ENCODE measurements around the gene WDR48. TPM values are rescaled to one million over a fixed set of nuclear protein-coding genes. Genes with fewer than 3 reads are reported as not detected.
A peak's percentile ranks its signal among the peaks of the same experiment; 100 is the strongest.

The WDR48 gene
- total and polyA plus RNA-seq, 9 of the 15 experiments (the other 6 are each of a cell fraction or from before 2014, with no cell fraction given) = 26.6 to 70.6 (median 48.0) TPM

GRCh38 chr3:39021465-39022285, 30.1 kb upstream of the WDR48 start (continued):
- TF ChIP-seq PRPF4 (IDR thresholded peaks at IDR 0.05; ENCODE audit: insufficient read depth, low read depth, low read length, poor library complexity, severe bottlenecking) = no peak
- no peak for TF ChIP-seq ARID3A (IDR thresholded peaks at IDR 0.05; ENCODE audit: borderline replicate concordance, low read depth, low read length)
- no peak for TF ChIP-seq E2F3 (CRISPR knock-in tag; IDR thresholded peaks at IDR 0.05)
- no peak for TF ChIP-seq BCOR (IDR thresholded peaks at IDR 0.05)
- TF ChIP-seq MTA2 (IDR thresholded peaks at IDR 0.05; ENCODE audit: low read depth) = 0 out of 2 replicates have a peak, but pooled peaks have one; percentile 14
- no peak; the same call in 1 of the 2 replicates for TF ChIP-seq RUNX1 (IDR thresholded peaks at IDR 0.05; ENCODE audit: low read depth)
- TF ChIP-seq ZNF696 (CRISPR knock-in tag; conservative IDR thresholded peaks at IDR 0.05) = no peak
- TF ChIP-seq POLR2H (tag; IDR thresholded peaks at IDR 0.05; ENCODE audit: low read depth) = no peak
- TF ChIP-seq HNRNPK (IDR thresholded peaks at IDR 0.05; ENCODE audit: low read depth, low read length, poor library complexity, severe bottlenecking) = no peak
- no peak for TF ChIP-seq TCF7L2 (IDR thresholded peaks at IDR 0.05; ENCODE audit: low read depth, low read length)
- no peak for TF ChIP-seq STAT5A (IDR thresholded peaks at IDR 0.05; ENCODE audit: borderline replicate concordance, low read length)
- no peak for TF ChIP-seq HDAC8 (tag; IDR thresholded peaks at IDR 0.05)
- no peak for TF ChIP-seq ZNF445 (CRISPR knock-in tag; IDR thresholded peaks at IDR 0.05; ENCODE audit: low read depth)
- no peak for TF ChIP-seq HMGXB4 (CRISPR knock-in tag; IDR thresholded peaks at IDR 0.05)
- peak; percentile 54; the same call in 1 of the 2 replicates for TF ChIP-seq NBN (IDR thresholded peaks at IDR 0.05; ENCODE audit: low read depth)
- no peak for TF ChIP-seq ZNF75A (CRISPR knock-in tag; IDR thresholded peaks at IDR 0.05)
- no peak for TF ChIP-seq NFE2L1 (tag; IDR thresholded peaks at IDR 0.05; ENCODE audit: borderline replicate concordance, low read depth)
- no peak for TF ChIP-seq ASH1L (IDR thresholded peaks at IDR 0.05; ENCODE audit: borderline replicate concordance, low read depth, partially characterized antibody)
- peak; percentile 76 for TF ChIP-seq ARID1B (IDR thresholded peaks at IDR 0.05)
- TF ChIP-seq ZNF431 (CRISPR knock-in tag; IDR thresholded peaks at IDR 0.05) = no peak
- peak; percentile 13 for TF ChIP-seq TBP (optimal IDR thresholded peaks at IDR 0.05; ENCODE audit: low read depth, low read length)
- no peak for TF ChIP-seq SMARCA5 (IDR thresholded peaks at IDR 0.05)
- TF ChIP-seq ZKSCAN8 (CRISPR knock-in tag; IDR thresholded peaks at IDR 0.05) = no peak
- TF ChIP-seq ZNF395 (CRISPR knock-in tag; IDR thresholded peaks at IDR 0.05) = 0 out of 2 replicates have a peak, but pooled peaks have one; percentile 35
- TF ChIP-seq TAF1 (IDR thresholded peaks at IDR 0.05; ENCODE audit: control insufficient read depth, extremely low read depth, insufficient read depth, low read length, severe bottlenecking) = no peak
